AG09309 (cell line): Measurements from ENCODE around the gene ZNF654.

Experiments
- DNase-seq: peaks from one replicate; pipeline ENCODE4 v3.0.0-alpha.2; 2010; ENCODE audit warnings: low read depth
- H3K4me3 ChIP-seq: 2 replicates; pipeline ENCODE4 v1.5.1; 2011; ENCODE audit warnings: mild to moderate bottlenecking, low read depth, low read length, moderate library complexity; ENCODE audit not compliant: control insufficient read depth
- CTCF ChIP-seq: IDR thresholded peaks from 2 replicates; pipeline ENCODE4 v1.5.1; 2011; ENCODE audit warnings: mild to moderate bottlenecking, low read depth, low read length, inconsistent platforms; ENCODE audit not compliant: insufficient read depth, control insufficient read depth; ENCODE audit errors: missing control alignments

The ZNF654 gene

DNA sequence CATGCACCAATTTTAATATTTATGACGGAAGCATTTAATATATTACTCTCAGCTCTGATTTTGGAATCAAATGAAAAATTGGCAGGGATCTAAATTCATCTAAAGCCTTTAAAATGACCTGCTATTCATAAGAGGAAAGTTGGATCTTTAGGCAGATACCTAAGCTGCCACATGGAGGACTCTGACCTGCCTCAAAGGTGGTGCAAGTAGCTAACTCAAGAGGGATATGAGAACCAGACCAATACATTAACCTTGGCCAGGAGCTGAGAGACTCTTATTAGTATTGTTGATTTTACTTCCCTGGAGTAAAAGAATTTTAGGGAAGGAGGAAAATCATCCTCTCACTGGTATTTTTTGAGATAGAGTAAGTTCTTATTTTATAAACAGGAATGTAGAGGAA, 17.7 kb downstream of the ZNF654 start:
- DNase-seq, result no peak
- H3K4me3 ChIP-seq, result no peak overlapping the region
- TF ChIP-seq CTCF, result no peak

DNA sequence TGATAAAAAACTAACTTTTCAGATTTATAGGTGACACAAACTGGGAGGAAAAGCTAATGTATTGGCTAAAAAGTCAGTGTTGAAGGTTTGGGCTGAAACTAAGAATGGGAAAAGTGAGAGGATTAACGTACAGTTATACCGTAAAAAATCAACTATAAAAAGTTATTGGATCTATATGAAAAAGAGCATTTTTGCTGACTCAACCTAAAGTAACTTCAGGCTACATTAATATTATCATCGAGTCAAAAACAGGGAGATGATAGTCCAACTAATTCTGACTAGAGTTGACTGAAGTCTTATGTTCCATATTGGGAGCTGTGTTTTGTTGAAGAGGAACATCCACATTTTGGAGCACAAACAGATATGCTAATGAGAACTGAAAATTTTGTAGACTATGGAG, 19.9 kb downstream of the ZNF654 start:
- H3K4me3 ChIP-seq, result no peak overlapping the region
- no peak for TF ChIP-seq CTCF
- no peak for DNase-seq

DNA sequence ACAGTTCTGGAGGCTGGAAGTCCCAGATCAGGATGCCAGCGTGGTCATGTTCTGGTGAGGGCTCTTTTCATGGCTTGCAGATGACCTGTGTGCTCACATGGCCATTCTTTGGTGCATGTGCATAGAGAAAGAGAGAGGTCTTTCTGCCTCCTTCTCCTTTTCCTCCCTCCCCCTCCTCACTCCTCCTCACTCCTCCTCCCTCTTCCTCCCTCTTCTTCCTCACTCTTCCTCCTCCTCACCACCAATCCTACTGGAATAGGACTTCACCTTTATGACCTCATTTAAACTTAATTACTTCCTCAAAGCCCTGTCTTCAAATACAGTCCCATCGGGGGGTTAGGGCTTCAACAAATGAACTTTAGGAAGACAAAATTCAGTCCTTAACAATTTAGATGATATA, 23.8 kb downstream of the ZNF654 start:
- no peak for DNase-seq
- no peak overlapping the region for H3K4me3 ChIP-seq
- no peak for TF ChIP-seq CTCF

DNA sequence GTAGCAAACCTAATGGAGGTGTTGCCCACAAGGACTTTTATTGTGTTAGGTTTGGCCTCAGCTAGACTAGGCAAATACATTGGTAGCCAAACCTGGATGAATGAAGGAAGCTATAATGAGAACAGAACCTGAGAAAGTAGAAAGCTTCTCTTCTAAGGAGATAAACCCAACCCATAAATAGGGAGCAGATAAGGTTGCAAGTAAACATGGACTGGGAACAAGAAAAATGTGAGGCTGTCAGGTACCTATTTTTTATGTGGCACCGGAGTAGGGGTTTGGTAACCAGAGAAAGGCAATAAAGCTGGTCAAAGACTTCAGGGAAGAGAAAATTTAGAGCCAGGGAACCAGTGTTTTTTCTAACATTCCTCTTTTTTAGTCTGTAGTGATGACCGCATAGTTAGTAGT, 25.0 kb downstream of the ZNF654 start:
- H3K4me3 ChIP-seq, result no peak overlapping the region
- no peak for TF ChIP-seq CTCF
- no peak for DNase-seq

- no peak for DNase-seq
- no peak for TF ChIP-seq CTCF
- H3K4me3 ChIP-seq, result no peak overlapping the region
Measured at GRCh38 chr3:88090681-88091080, 31.6 kb downstream of the ZNF654 start.

DNA sequence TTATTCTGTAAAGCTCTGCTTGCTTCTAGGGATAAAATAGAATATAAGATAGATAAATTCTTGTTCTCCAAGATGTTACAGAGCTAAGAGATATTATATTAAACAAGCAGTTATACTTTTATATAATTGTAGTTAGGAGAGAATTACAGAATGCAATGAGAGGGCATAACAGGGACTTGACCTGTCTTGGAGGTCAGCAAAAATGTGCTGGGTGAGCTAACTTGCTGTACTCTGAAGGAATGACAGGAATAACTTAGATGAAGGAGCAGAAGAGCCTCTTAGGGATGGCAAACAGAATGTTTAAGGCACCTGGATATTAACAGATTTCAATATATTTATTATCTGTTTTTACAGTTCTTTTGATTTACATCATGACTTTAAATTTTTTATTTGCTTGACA, 33.2 kb downstream of the ZNF654 start:
- no peak overlapping the region for H3K4me3 ChIP-seq
- no peak for DNase-seq
- TF ChIP-seq CTCF, result no peak

GRCh38 chr3:88093266-88093665, 34.2 kb downstream of the ZNF654 start:
- no peak for DNase-seq
- H3K4me3 ChIP-seq, result no peak overlapping the region
- TF ChIP-seq CTCF, result no peak
